ENCODE data around the gene OR2V1.

GRCh38 chr5:181129601-181130000 lies 1.4 kb downstream of the OR2V1 start:
- TF ChIP-seq CTCF (IDR thresholded peaks at IDR 0.05 in 8 of 11, conservative IDR thresholded peaks at IDR 0.05 in 3 of 11) (no peak), POLR2A (IDR thresholded peaks at IDR 0.05) (no peak), POLR2AphosphoS5 (IDR thresholded peaks at IDR 0.05) (no peak)
